CD14-positive monocyte (primary cell): ENCODE measurements around the gene RFFL. TPM values are rescaled to one million over a fixed set of nuclear protein-coding genes. Genes with fewer than 3 reads are reported as not detected.
A peak's percentile ranks its signal among the peaks of the same experiment; 100 is the strongest.

Experiments
- DNase-seq, 3 donors: peaks; one replicate each; pipeline ENCODE4 v3.0.0-alpha.2; 2011 to 2022
- H2AFZ ChIP-seq: 2 replicates; pipeline ENCODE4 v1.6.0; 2012; ENCODE audit warnings: mild to moderate bottlenecking, low read depth, low read length, inconsistent platforms; ENCODE audit not compliant: insufficient read depth, poor library complexity, severe bottlenecking
- H3K27ac ChIP-seq, 2 donors: 1 replicate in 1 of 2; 2 replicates in 1 of 2; pipeline ENCODE4 v1.5.1; 2012 to 2013; ENCODE audit warnings: low read length in 2 of 2, control low read depth in 1 of 2, inconsistent platforms in 1 of 2, low read depth in 1 of 2, mild to moderate bottlenecking in 1 of 2
- H3K27me3 ChIP-seq, 2 donors: one replicate each; pipeline versions ENCODE4 v1.6.0 to v1.6.1; 2011 to 2013; ENCODE audit warnings: low read length in 2 of 2; ENCODE audit not compliant: control insufficient read depth in 2 of 2, insufficient read depth in 2 of 2
- H3K36me3 ChIP-seq, 2 donors: replicated peaks in 1 of 2; 1 replicate in 1 of 2; 2 replicates in 1 of 2; pipeline versions ENCODE4 v1.5.1 to v1.6.1; 2012 to 2013; ENCODE audit warnings: low read length in 2 of 2, control low read depth in 1 of 2, inconsistent platforms in 1 of 2, mild to moderate bottlenecking in 1 of 2; ENCODE audit not compliant: insufficient read depth in 2 of 2, control insufficient read depth in 1 of 2
- H3K4me1 ChIP-seq, 2 donors: 1 replicate in 1 of 2; 2 replicates in 1 of 2; pipeline versions ENCODE4 v1.5.1 to v1.6.1; 2012 to 2013; ENCODE audit warnings: low read length in 2 of 2, control low read depth in 1 of 2, inconsistent platforms in 1 of 2, mild to moderate bottlenecking in 1 of 2, moderate library complexity in 1 of 2; ENCODE audit not compliant: insufficient read depth in 2 of 2, control insufficient read depth in 1 of 2
- H3K4me2 ChIP-seq: replicated peaks from 2 replicates; pipeline ENCODE3; 2012; ENCODE audit warnings: low read length, moderate library complexity, mild to moderate bottlenecking; ENCODE audit not compliant: poor library complexity, severe bottlenecking; ENCODE audit errors: extremely low read depth
- H3K4me3 ChIP-seq, 3 experiments: fragments of 200-600 bp in 1 of 3; sonication (generic) in 1 of 3; replicated peaks in 1 of 3; 1 replicate in 2 of 3; 2 replicates in 1 of 3; pipeline ENCODE4 v1.5.1; 2011 to 2013; ENCODE audit warnings: low read length in 3 of 3, mild to moderate bottlenecking in 3 of 3, control low read depth in 2 of 3, low read depth in 2 of 3, inconsistent platforms in 1 of 3, moderate library complexity in 1 of 3
- H3K79me2 ChIP-seq: 2 replicates; pipeline ENCODE4 v1.6.0; 2012; ENCODE audit warnings: mild to moderate bottlenecking, control low read depth, inconsistent platforms, low read length, moderate library complexity; ENCODE audit not compliant: insufficient read depth
- H3K9ac ChIP-seq: 2 replicates; pipeline ENCODE4 v1.6.0; 2017; ENCODE audit warnings: low read length, mild to moderate bottlenecking; ENCODE audit not compliant: insufficient read depth, poor library complexity, severe bottlenecking
- H3K9me3 ChIP-seq, 2 donors: replicated peaks in 1 of 2; 1 replicate in 1 of 2; 2 replicates in 1 of 2; pipeline versions ENCODE4 v1.5.1 to v1.6.1; 2012 to 2013; ENCODE audit warnings: low read length in 2 of 2, control low read depth in 1 of 2; ENCODE audit not compliant: control insufficient read depth in 1 of 2, insufficient read depth in 1 of 2
- H4K20me1 ChIP-seq: 2 replicates; pipeline ENCODE4 v1.6.0; 2012; ENCODE audit warnings: mild to moderate bottlenecking, low read length, control low read depth, moderate library complexity; ENCODE audit not compliant: insufficient read depth
- H3K27ac Mint-ChIP-seq, 7 donors: one replicate each; pipeline ENCODE4 v1.8.0; 2020; ENCODE audit warnings: mild to moderate bottlenecking in 7 of 7, mixed read lengths in 7 of 7, moderate library complexity in 6 of 7, inconsistent platforms in 2 of 7
- H3K27me3 Mint-ChIP-seq, 3 donors: one replicate each; pipeline ENCODE4 v1.8.0; 2021 to 2022; ENCODE audit warnings: low read depth in 3 of 3, mild to moderate bottlenecking in 3 of 3, mixed read lengths in 3 of 3, moderate library complexity in 3 of 3, inconsistent platforms in 1 of 3
- H3K36me3 Mint-ChIP-seq, 2 donors: one replicate each; pipeline ENCODE4 v1.8.0; 2020; ENCODE audit warnings: mixed read lengths in 2 of 2, inconsistent platforms in 1 of 2, mild to moderate bottlenecking in 1 of 2
- H3K4me1 Mint-ChIP-seq: one replicate; pipeline ENCODE4 v1.8.0; 2020; ENCODE audit warnings: mild to moderate bottlenecking, mixed read lengths
- H3K4me3 Mint-ChIP-seq, 2 donors: one replicate each; pipeline ENCODE4 v1.8.0; 2020; ENCODE audit warnings: mild to moderate bottlenecking in 2 of 2, mixed read lengths in 2 of 2, moderate library complexity in 1 of 2
- H3K9me3 Mint-ChIP-seq, 7 donors: one replicate each; pipeline ENCODE4 v1.8.0; 2020 to 2022; ENCODE audit warnings: mixed read lengths in 7 of 7, mild to moderate bottlenecking in 6 of 7, moderate library complexity in 6 of 7, inconsistent platforms in 2 of 7
- WGBS: methylation state at CpG from one replicate; pipeline ENCODE4 v1.1.5; 2013; ENCODE audit warnings: missing lambda C conversion rate; ENCODE audit not compliant: insufficient coverage; 5-methylcytosine and 5-hydroxymethylcytosine counted together
- intact Hi-C, 2 donors: fragments of 100-400 bp; cut with micrococcal nuclease; formaldehyde crosslinking; loops; one replicate each; pipeline versions ENCODE4 v1.15.0 to v1.15.1; 2023
- polyA plus RNA-seq, 3 donors: library from polyadenylated mRNA; depleted of rRNA in 1 of 3; unstranded in 2 of 3; stranded (reverse) in 1 of 3; fragments of 300-500 nt in 2 of 3; fragments of >200 nt in 1 of 3; fragmentation: Illumina TruSeq in 2 of 3; gene quantifications; 1 replicate in 2 of 3; 2 replicates in 1 of 3; pipeline ENCODE4 v1.2.3, GENCODE V29; 2012 to 2021
- small RNA-seq: library from RNA; depleted of rRNA; stranded (forward); fragments of <200 nt; gene quantifications from one replicate; pipeline ENCODE3, GENCODE V24; 2012; ENCODE audit warnings: low read depth; ENCODE audit not compliant: insufficient read length
- TF ChIP-seq, protein P1 (sequence below): fragments of 200-600 bp; IDR thresholded peaks from one replicate; pipeline ENCODE4 v1.8.0; 2022; ENCODE audit warnings: antibody characterized with exemption, mild to moderate bottlenecking

The RFFL gene
- polyA plus RNA-seq, 3 donors = 16.1 to 25.1 (median 24.7) TPM

DNA sequence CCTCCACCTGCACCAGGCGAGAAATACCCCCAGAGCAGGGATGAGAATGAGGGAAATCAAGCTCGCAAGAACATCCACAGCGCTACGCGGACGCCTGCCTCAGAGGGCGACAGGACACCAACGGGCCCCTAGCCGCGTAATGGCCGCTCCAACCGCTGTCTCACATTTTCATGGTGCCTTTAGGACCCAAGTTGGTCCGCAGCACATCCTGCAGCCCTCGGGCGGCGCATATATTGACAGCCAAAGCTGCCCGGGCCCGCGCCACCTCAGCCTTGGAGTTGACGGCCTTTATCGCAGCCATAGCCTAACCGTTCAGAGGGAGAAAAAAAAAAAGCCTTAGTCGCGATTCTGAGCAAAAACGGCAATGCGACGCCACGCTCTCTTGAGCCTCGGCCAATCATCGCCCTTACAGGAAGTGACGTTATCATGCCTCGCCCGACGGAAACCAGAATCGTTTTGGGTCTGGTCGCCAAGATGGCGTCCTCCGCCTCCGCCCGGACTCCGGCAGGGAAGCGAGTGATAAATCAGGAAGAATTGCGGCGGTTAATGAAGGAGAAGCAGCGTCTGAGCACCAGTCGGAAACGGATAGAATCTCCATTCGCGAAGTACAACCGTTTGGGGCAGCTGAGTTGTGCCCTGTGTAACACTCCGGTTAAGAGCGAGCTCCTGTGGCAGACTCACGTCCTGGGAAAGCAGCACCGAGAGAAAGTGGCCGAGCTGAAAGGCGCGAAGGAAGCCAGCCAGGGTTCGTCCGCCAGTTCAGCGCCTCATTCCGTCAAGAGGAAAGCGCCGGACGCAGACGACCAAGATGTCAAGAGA is 102.2 kb downstream of the RFFL start, which contains the start of the genes CCT6B and ZNF830:
Gene CCT6B, minus strand, starts transcription at position 368 of the 819 bp plus-strand sequence. Its CDS starts 67 bp downstream, at position 301.
Gene ZNF830, plus strand, starts transcription at position 448 of the 819 bp plus-strand sequence. Its CDS starts 27 bp downstream, at position 475.
- Histone ChIP-seq H3K4me1 (peaks cover 14 to 25% of the 10 kb centered on the region in 2 donors), H3K79me2 (peaks cover 24% of the 10 kb centered on the region), H3K27me3 (peaks cover 0 to 2% of the 10 kb centered on the region in 2 donors), H2AFZ (peak within 1 kb of the TSS; percentile 88), H3K27ac (peak within 1 kb of the TSS; percentile 87 to 94), H3K9me3 (no peaks in the 10 kb centered on the region), H3K4me2 (peak within 1 kb of the TSS; percentile 89), H3K4me3 (peak within 1 kb of the TSS; percentile 75 to 90 (median 87)), H3K36me3 (peaks cover 16 to 34% of the 10 kb centered on the region in 2 donors), H4K20me1 (no peaks in the 10 kb centered on the region), H3K9ac (peak within 1 kb of the TSS; percentile 85)
- Mint-ChIP-seq H3K4me3 (peak within 1 kb of the TSS; percentile 99 to 100), H3K27ac (peak within 1 kb of the TSS; percentile 97 to 100 (median 99)), H3K27me3 (peaks cover 4 to 5% (median 4%) of the 10 kb centered on the region in 3 donors), H3K36me3 (peaks cover 23 to 27% of the 10 kb centered on the region in 2 donors), H3K9me3 (peaks cover 0 to 6% (median 0%) of the 10 kb centered on the region in 7 donors), H3K4me1 (peaks cover 13% of the 10 kb centered on the region)
- intact Hi-C loops = loop anchor here in 1 of 2 donors (10.0 kb wide), 1 partner anchor 853 kb away; no protein-coding TSS in a partner anchor
- TF ChIP-seq, protein P1, sequence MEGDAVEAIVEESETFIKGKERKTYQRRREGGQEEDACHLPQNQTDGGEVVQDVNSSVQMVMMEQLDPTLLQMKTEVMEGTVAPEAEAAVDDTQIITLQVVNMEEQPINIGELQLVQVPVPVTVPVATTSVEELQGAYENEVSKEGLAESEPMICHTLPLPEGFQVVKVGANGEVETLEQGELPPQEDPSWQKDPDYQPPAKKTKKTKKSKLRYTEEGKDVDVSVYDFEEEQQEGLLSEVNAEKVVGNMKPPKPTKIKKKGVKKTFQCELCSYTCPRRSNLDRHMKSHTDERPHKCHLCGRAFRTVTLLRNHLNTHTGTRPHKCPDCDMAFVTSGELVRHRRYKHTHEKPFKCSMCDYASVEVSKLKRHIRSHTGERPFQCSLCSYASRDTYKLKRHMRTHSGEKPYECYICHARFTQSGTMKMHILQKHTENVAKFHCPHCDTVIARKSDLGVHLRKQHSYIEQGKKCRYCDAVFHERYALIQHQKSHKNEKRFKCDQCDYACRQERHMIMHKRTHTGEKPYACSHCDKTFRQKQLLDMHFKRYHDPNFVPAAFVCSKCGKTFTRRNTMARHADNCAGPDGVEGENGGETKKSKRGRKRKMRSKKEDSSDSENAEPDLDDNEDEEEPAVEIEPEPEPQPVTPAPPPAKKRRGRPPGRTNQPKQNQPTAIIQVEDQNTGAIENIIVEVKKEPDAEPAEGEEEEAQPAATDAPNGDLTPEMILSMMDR = no peak
- under 1% methylated on average over 65 of the region's 65 CpGs for WGBS
- DNase-seq = peak; percentile 92 to 94 (median 92)

DNA sequence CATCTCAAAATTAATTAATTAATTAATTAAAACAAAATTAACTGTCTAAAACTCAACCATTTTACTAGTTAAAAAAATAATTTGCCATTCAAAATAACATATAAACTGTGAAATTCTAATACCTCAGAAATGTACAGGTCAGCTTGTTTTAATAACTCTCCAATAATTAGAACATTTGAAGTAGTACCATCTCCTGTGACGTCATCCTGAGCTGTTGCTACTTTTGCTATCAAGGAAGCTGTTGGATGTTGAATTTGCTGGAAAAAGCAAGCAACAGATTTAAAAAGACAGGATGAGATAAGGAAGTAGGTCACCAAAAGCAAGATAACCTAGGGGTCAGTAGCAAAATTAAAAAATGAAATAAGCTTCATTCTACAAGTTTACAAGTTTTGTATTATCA is 105.1 kb downstream of the RFFL start:
- intact Hi-C loops = no loop called here
- no peak overlapping the region for H3K27ac Mint-ChIP-seq
- peaks cover 4% of the 10 kb centered on the region in 3 donors for H3K27me3 Mint-ChIP-seq
- H3K36me3 Mint-ChIP-seq = peaks cover 0 to 3% of the 10 kb centered on the region in 2 donors
- no peak overlapping the region for H3K4me3 Mint-ChIP-seq
- no CpG with 5 or more reads among the region's 1 CpG for WGBS
- Histone ChIP-seq H3K79me2 (peaks cover 20% of the 10 kb centered on the region), H4K20me1 (no peaks in the 10 kb centered on the region), H3K4me2 (no peak overlapping the region), H3K4me3 (no peak overlapping the region), H3K27ac (no peak overlapping the region), H3K4me1 (peaks cover 14 to 25% of the 10 kb centered on the region in 2 donors), H3K9me3 (no peaks in the 10 kb centered on the region), H3K27me3 (peaks cover 0 to 2% of the 10 kb centered on the region in 2 donors), H3K36me3 (peaks cover 0 to 6% of the 10 kb centered on the region in 2 donors), H3K9ac (no peak overlapping the region), H2AFZ (no peak overlapping the region)
- peaks cover 0 to 6% (median 0%) of the 10 kb centered on the region in 7 donors for H3K9me3 Mint-ChIP-seq
- TF ChIP-seq, protein P1 = no peak
- peaks cover 13% of the 10 kb centered on the region for H3K4me1 Mint-ChIP-seq
- DNase-seq = no peak

Small RNA genes lying within 50 kb of the gene (small RNA-seq; reads per million reads assigned to genes)
- not detected for gene AC004223.1
- gene RNU6-840P = not detected

Other genes starting within 250 kb of the RFFL start
- 1 to 10 TPM in 2 of 3 donors, under 1 TPM in 1; 0.95 to 1.8 (median 1.4) TPM for gene CCT6B, start 102.2 kb downstream of the RFFL start, polyA plus RNA-seq
- 1 to 10 TPM; 2.1 to 4.7 (median 4.2) TPM for gene ZNF830, start 102.2 kb downstream of the RFFL start, polyA plus RNA-seq
- gene LIG3, start 83.2 kb downstream of the RFFL start, polyA plus RNA-seq = 10 to 100 TPM in 1 of 3 donors, 1 to 10 TPM in 2; 6.0 to 14.6 (median 7.5) TPM
- 1 to 10 TPM; 4.4 to 6.9 (median 5.8) TPM for gene RAD51D, start 56.2 kb upstream of the RFFL start, polyA plus RNA-seq
- gene FNDC8, start 57.9 kb upstream of the RFFL start, polyA plus RNA-seq = not detected
- gene NLE1, start 78.6 kb upstream of the RFFL start, polyA plus RNA-seq = 1 to 10 TPM; 1.6 to 3.6 (median 2.2) TPM
- not detected for gene UNC45B, start 84.1 kb upstream of the RFFL start, polyA plus RNA-seq
- not detected for gene SLC35G3, start 130.7 kb upstream of the RFFL start, polyA plus RNA-seq
- gene SLFN5, start 179.4 kb upstream of the RFFL start, polyA plus RNA-seq = 1 to 10 TPM; 2.9 to 8.8 (median 5.3) TPM